HepG2 (cell line): ENCODE results near the gene PLIN1. TPM values are rescaled to one million over a fixed set of nuclear protein-coding genes. Genes with fewer than 3 reads are reported as not detected.

Experiments used
- AHR ChIP-seq: IDR thresholded peaks from 2 replicates; pipeline ENCODE4 v1.6.1; 2018; ENCODE audit warnings: missing genetic modification reagents, missing compliant biosample characterization
- BATF2 ChIP-seq: sonication (generic); formaldehyde crosslinking; IDR thresholded peaks from 2 replicates; pipeline ENCODE4 v1.8.0; 2022; ENCODE audit warnings: mild to moderate bottlenecking, missing genetic modification reagents, moderate library complexity
- IKZF1 ChIP-seq: fragments of 450-650 bp; IDR thresholded peaks from 2 replicates; pipeline ENCODE4 v1.7.1; 2016
- IKZF5 ChIP-seq: IDR thresholded peaks from 2 replicates; pipeline ENCODE4 v1.6.1; 2018; ENCODE audit warnings: missing genetic modification reagents, mild to moderate bottlenecking, missing compliant biosample characterization
- KDM5B ChIP-seq: sonication (generic); formaldehyde crosslinking; IDR thresholded peaks from 2 replicates; pipeline ENCODE4 v1.4.0; 2020; ENCODE audit warnings: missing genetic modification reagents, mild to moderate bottlenecking, borderline replicate concordance
- KLF9 ChIP-seq: IDR thresholded peaks from 2 replicates; pipeline ENCODE4 v1.6.1; 2016; ENCODE audit warnings: low read depth
- MAF1 ChIP-seq: sonication (generic); formaldehyde crosslinking; IDR thresholded peaks from 2 replicates; pipeline ENCODE4 v1.5.0; 2020; ENCODE audit warnings: missing genetic modification reagents, borderline replicate concordance
- MEIS1 ChIP-seq: sonication (generic); formaldehyde crosslinking; IDR thresholded peaks from 2 replicates; pipeline ENCODE4 v1.9.0; 2021; ENCODE audit warnings: mild to moderate bottlenecking, missing genetic modification reagents, moderate library complexity, borderline replicate concordance
- MXD4 ChIP-seq: IDR thresholded peaks from 2 replicates; pipeline ENCODE4 v1.6.1; 2016; ENCODE audit warnings: mild to moderate bottlenecking, missing biosample characterization, missing genetic modification reagents
- NFKBIZ ChIP-seq: IDR thresholded peaks from 2 replicates; pipeline ENCODE4 v1.6.1; 2018; ENCODE audit warnings: missing genetic modification reagents, missing compliant biosample characterization
- NONO ChIP-seq, 2 experiments: fragments of 450-650 bp in 1 of 2; sonication (generic) in 1 of 2; formaldehyde crosslinking in 1 of 2; IDR thresholded peaks in 1 of 2; conservative IDR thresholded peaks in 1 of 2; 2 replicates each; pipeline versions ENCODE4 v1.6.1 to v1.8.0; 2017 to 2022; ENCODE audit warnings: mild to moderate bottlenecking in 1 of 2, missing genetic modification reagents in 1 of 2, moderate library complexity in 1 of 2
- NPAS2 ChIP-seq: sonication (generic); formaldehyde crosslinking; IDR thresholded peaks from 2 replicates; pipeline ENCODE4 v1.8.0; 2022; ENCODE audit warnings: mild to moderate bottlenecking, missing genetic modification reagents, borderline replicate concordance
- NR0B2 ChIP-seq: sonication (generic); formaldehyde crosslinking; IDR thresholded peaks from 2 replicates; pipeline ENCODE4 v1.4.0; 2020; ENCODE audit warnings: mild to moderate bottlenecking, missing genetic modification reagents
- NR1H2 ChIP-seq: sonication (generic); formaldehyde crosslinking; IDR thresholded peaks from 2 replicates; pipeline ENCODE4 v1.8.1; 2022; ENCODE audit warnings: low read depth, missing genetic modification reagents, borderline replicate concordance
- NR2C2 ChIP-seq: sonication (generic); formaldehyde crosslinking; IDR thresholded peaks from 2 replicates; pipeline ENCODE4 v1.4.0; 2020; ENCODE audit warnings: missing genetic modification reagents, mild to moderate bottlenecking, moderate library complexity, borderline replicate concordance
- RFXANK ChIP-seq: IDR thresholded peaks from 2 replicates; pipeline ENCODE4 v1.6.1; 2016
- SRY ChIP-seq: sonication (generic); formaldehyde crosslinking; IDR thresholded peaks from 2 replicates; pipeline ENCODE4 v1.8.0; 2022; ENCODE audit warnings: mild to moderate bottlenecking, missing genetic modification reagents
- ZBTB3 ChIP-seq: sonication (generic); formaldehyde crosslinking; IDR thresholded peaks from 2 replicates; pipeline ENCODE4 v1.4.0; 2020; ENCODE audit warnings: low read depth, mild to moderate bottlenecking, moderate library complexity, missing genetic modification reagents, borderline replicate concordance
- ZFP90 ChIP-seq: sonication (generic); formaldehyde crosslinking; IDR thresholded peaks from 2 replicates; pipeline ENCODE4 v1.8.0; 2022; ENCODE audit warnings: missing genetic modification reagents, mild to moderate bottlenecking, inconsistent platforms, borderline replicate concordance
- ZNF430 ChIP-seq: sonication (generic); formaldehyde crosslinking; IDR thresholded peaks from 2 replicates; pipeline ENCODE4 v1.9.0; 2021; ENCODE audit warnings: mild to moderate bottlenecking, missing genetic modification reagents
- ZNF577 ChIP-seq: sonication (generic); formaldehyde crosslinking; IDR thresholded peaks from 2 replicates; pipeline ENCODE4 v1.4.0; 2020; ENCODE audit warnings: mild to moderate bottlenecking, low read depth, missing genetic modification reagents, borderline replicate concordance
- ZNF652 ChIP-seq: IDR thresholded peaks from 2 replicates; pipeline ENCODE4 v1.6.1; 2016; ENCODE audit warnings: low read depth, borderline replicate concordance
- ZNF672 ChIP-seq: sonication (generic); formaldehyde crosslinking; IDR thresholded peaks from 2 replicates; pipeline ENCODE4 v1.8.1; 2022; ENCODE audit warnings: missing genetic modification reagents
- ZNF709 ChIP-seq: sonication (generic); formaldehyde crosslinking; IDR thresholded peaks from 2 replicates; pipeline ENCODE4 v1.5.0; 2020; ENCODE audit warnings: mild to moderate bottlenecking, missing genetic modification reagents
- ZNF720 ChIP-seq: sonication (generic); formaldehyde crosslinking; IDR thresholded peaks from 2 replicates; pipeline ENCODE4 v1.4.0; 2020; ENCODE audit warnings: missing genetic modification reagents
- polyA plus RNA-seq, 8 experiments: library from polyadenylated mRNA; depleted of rRNA in 3 of 8; stranded (reverse) in 7 of 8; unstranded in 1 of 8; fragments of >200 nt; fragmentation: Illumina TruSeq in 4 of 8; extraction: Trizol in 4 of 8; gene quantifications; 2 replicates each; pipeline versions ENCODE4 v1.2.1 to v1.2.3, GENCODE V29; 2011 to 2016; ENCODE audit warnings: low read depth in 4 of 8, missing spikeins in 1 of 8, mixed read lengths in 1 of 8; ENCODE audit not compliant: insufficient read depth in 1 of 8
- total RNA-seq, 5 experiments: library from RNA; depleted of rRNA; stranded (reverse); fragments of >200 nt; fragmentation: Illumina TruSeq; extraction: Trizol; gene quantifications; 2 replicates each; pipeline ENCODE4 v1.2.3, GENCODE V29; 2016; ENCODE audit warnings: low read depth in 1 of 5
- TF ChIP-seq, protein P1 (sequence below): sonication (generic); formaldehyde crosslinking; IDR thresholded peaks from 2 replicates; pipeline ENCODE4 v1.4.0; 2020; ENCODE audit warnings: missing genetic modification reagents

Gene PLIN1
- total and polyA plus RNA-seq, 2 of the 13 experiments (the other 11 are each of a cell fraction or from before 2014, with no cell fraction given) = 0.74 to 1.2 TPM

DNA sequence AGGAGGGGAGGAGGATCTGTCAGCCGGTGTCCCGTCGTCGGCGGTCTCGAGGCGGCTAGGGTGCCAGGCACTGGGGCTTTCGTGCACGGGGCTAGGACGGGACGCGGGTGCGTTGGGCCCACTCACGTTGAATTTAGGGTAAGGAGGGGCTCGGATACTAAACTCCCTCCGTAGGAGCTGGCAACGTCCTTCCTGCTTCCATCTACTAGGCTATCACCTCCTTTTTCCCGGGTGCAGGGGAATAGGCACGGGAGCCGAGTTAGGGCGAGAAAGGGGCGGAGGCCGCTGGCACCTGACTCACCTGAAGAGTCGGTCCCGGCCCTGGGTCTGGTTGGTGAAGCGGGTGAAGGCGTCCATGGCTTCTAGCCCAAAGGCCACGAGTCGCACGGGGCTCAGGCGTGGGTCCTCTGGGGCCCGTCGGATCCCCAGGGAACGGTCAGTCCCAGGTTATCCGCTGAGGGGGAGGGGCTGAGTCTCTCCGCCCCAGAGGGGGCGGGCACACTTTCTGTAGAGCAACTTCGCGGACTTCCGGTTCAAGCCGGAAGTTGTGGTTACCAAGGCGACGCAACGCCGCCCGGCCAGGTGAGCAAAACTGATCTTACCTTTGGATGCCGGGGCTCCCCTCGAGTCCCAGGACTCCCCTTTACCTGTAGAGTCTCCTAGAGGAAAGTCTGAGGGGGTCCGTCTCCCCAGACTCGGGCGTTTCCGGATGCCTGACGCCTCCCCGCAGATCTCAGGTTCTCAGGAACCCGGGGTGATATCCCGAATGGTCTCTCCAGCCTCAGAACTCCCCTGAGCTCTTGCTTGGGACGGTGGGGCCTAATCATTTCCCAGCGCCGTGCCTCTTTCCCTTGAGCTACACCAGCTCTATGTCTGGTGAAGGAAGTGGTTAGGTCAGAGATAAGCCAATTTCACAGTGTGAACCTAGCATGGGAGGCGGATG lies 11.4 kb upstream of the PLIN1 start, which contains the start of the genes PEX11A and WDR93 (continued):
- TF ChIP-seq BATF2 (CRISPR knock-in tag) = no peak
- peak; percentile 56; the same call in 1 of the 2 replicates for TF ChIP-seq ZNF709 (CRISPR knock-in tag)
- no peak for TF ChIP-seq ZBTB3 (CRISPR knock-in tag)
- TF ChIP-seq NPAS2 (CRISPR knock-in tag) = no peak
- TF ChIP-seq ZNF672 (CRISPR knock-in tag) = no peak
- no peak for TF ChIP-seq KLF9 (CRISPR knock-in tag)
- TF ChIP-seq IKZF5 (CRISPR knock-in tag) = 0 out of 2 replicates have a peak, but pooled peaks have one; percentile 51
- no peak for TF ChIP-seq ZNF720 (CRISPR knock-in tag)
- TF ChIP-seq ZNF652 (CRISPR knock-in tag) = no peak
- TF ChIP-seq MAF1 (CRISPR knock-in tag) = no peak
- TF ChIP-seq, protein P1, sequence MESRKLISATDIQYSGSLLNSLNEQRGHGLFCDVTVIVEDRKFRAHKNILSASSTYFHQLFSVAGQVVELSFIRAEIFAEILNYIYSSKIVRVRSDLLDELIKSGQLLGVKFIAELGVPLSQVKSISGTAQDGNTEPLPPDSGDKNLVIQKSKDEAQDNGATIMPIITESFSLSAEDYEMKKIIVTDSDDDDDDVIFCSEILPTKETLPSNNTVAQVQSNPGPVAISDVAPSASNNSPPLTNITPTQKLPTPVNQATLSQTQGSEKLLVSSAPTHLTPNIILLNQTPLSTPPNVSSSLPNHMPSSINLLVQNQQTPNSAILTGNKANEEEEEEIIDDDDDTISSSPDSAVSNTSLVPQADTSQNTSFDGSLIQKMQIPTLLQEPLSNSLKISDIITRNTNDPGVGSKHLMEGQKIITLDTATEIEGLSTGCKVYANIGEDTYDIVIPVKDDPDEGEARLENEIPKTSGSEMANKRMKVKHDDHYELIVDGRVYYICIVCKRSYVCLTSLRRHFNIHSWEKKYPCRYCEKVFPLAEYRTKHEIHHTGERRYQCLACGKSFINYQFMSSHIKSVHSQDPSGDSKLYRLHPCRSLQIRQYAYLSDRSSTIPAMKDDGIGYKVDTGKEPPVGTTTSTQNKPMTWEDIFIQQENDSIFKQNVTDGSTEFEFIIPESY = no peak
- TF ChIP-seq KDM5B (CRISPR knock-in tag) = peak; percentile 81; the same call in 1 of the 2 replicates
- peak; percentile 51; the same call in 1 of the 2 replicates for TF ChIP-seq AHR
- TF ChIP-seq NR2C2 (CRISPR knock-in tag) = peak; percentile 24; the same call in 1 of the 2 replicates
- TF ChIP-seq ZNF430 = no peak
- peak; percentile 33; the same call in 1 of the 2 replicates for TF ChIP-seq NR0B2 (CRISPR knock-in tag)
- TF ChIP-seq MEIS1 (CRISPR knock-in tag) = peak; percentile 65; the same call in 1 of the 2 replicates
- TF ChIP-seq ZFP90 (CRISPR knock-in tag) = peak; percentile 8; the same call in 1 of the 2 replicates
- no peak for TF ChIP-seq NONO (IDR thresholded peaks at IDR 0.05)
- no peak; the same call in 1 of the 2 replicates for TF ChIP-seq NONO (CRISPR knock-in tag; conservative IDR thresholded peaks at IDR 0.05)
- TF ChIP-seq SRY (CRISPR knock-in tag) = no peak
- no peak for TF ChIP-seq IKZF1
- TF ChIP-seq NR1H2 (CRISPR knock-in tag) = no peak
- TF ChIP-seq ZNF577 (CRISPR knock-in tag) = no peak
- no peak for TF ChIP-seq NFKBIZ (CRISPR knock-in tag)
- peak; percentile 62 for TF ChIP-seq MXD4
- TF ChIP-seq RFXANK = no peak
